Rectal smooth muscle tissue (tissue), 1 donor: ENCODE data around the gene BBS1.
"Not testable (repeated sequence)": the region's sequence is repeated elsewhere in the genome, so short reads cannot be mapped to it uniquely, and the experiment has no call there.

Experiments used
- H3K27ac ChIP-seq: one replicate; pipeline ENCODE4 v1.7.0; 2013; ENCODE audit warnings: low read depth, low read length, inconsistent platforms
- H3K27me3 ChIP-seq: one replicate; pipeline ENCODE4 v1.7.0; 2013; ENCODE audit warnings: low read length; ENCODE audit not compliant: control insufficient read depth, insufficient read depth
- H3K36me3 ChIP-seq: one replicate; pipeline ENCODE4 v1.7.0; 2013; ENCODE audit warnings: low read length; ENCODE audit not compliant: control insufficient read depth, insufficient read depth
- H3K4me1 ChIP-seq: one replicate; pipeline ENCODE4 v1.7.0; 2013; ENCODE audit warnings: low read length; ENCODE audit not compliant: control insufficient read depth, insufficient read depth
- H3K4me3 ChIP-seq: one replicate; pipeline ENCODE4 v1.7.0; 2013; ENCODE audit warnings: low read length
- H3K9ac ChIP-seq: one replicate; pipeline ENCODE4 v1.7.0; 2013; ENCODE audit warnings: low read length

The BBS1 gene

DNA sequence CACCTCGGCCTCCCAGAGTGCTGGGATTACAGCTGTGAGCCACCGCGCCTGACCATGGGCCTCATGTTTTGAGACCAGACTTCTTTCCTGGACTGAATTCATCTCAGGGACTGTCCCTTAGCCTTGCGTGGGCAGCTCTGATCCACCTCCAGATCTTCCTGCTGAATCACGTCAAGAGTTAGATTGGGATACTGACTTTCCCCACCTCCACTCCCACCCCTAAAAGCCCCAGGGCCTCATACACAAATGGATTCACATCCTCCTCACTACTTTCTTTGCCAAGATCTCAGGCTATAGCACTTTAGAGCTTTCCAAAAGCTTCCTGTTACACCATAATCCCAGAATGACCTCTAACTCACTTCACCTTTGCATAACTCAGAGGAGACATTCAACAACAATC, 70.4 kb downstream of the BBS1 start:
- H3K4me3 ChIP-seq: no peak overlapping the region
- peaks cover 4% of the 10 kb centered on the region for H3K4me1 ChIP-seq
- no peaks in the 10 kb centered on the region for H3K27me3 ChIP-seq
- no peaks in the 10 kb centered on the region for H3K36me3 ChIP-seq
- H3K27ac ChIP-seq: no peak overlapping the region
- H3K9ac ChIP-seq: no peak overlapping the region

DNA sequence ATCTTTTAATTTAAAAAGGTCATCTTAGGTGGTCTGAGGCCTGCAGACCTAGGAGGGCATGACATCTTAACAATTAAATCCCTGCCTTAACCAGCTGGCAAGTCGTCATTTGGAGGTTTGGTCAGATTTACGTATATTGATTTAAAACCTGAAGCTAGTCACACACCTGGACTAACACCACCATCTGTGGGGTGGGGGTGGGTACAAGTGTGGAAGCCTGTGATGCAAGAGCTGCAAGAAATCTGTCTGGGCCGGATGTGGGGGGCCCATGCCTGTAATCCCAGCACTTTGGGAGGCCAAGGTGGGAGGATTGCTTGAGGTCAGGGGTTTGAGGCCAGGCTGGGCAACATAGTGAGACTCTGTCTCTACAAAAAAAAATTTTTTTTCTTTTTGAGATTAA, 70.8 kb downstream of the BBS1 start:
- Histone ChIP-seq H3K9ac (no peak overlapping the region), H3K27ac (no peak overlapping the region), H3K36me3 (no peaks in the 10 kb centered on the region), H3K4me1 (peaks cover 4% of the 10 kb centered on the region), H3K4me3 (no peak overlapping the region), H3K27me3 (no peaks in the 10 kb centered on the region)

DNA sequence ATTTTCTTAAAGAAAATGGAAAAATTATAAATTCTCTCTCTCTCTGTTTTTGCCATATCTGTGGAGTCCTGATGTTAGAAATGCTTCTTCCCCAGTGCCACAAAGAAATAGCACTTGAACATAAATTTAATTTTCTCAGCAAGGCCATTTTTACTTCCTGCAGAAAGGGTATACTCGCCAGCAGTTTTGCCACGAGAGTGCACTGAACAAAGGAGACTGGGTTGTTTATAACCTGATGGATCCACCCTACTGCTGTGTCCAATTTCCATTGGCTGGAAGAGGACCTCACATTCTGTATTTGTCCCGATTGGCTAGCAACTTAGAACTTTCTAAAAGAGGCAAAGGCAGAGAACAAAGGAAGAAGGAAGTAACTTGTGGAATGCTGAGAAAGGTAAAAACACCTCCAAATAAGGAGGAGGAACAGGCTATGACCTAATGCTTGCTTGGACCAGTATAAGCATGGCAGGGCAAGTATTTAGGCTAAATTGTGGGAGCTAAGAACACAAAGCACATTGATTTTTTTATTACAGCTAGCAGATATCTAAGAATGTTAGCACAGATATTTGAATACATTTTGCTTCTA, 72.2 kb downstream of the BBS1 start:
- H3K4me1 ChIP-seq, H3K9ac ChIP-seq, H3K36me3 ChIP-seq, H3K27me3 ChIP-seq, H3K4me3 ChIP-seq, H3K27ac ChIP-seq: not testable (repeated sequence)
